GM19468 (cell line): ENCODE data around the gene ACKR1.
A peak's percentile ranks its signal among the peaks of the same experiment; 100 is the strongest.

ENCODE experiments used
- ATAC-seq: cut with Tn5 transposase; IDR thresholded peaks from one replicate; pipeline ENCODE4 v1.9.1; 2021; ENCODE audit warnings: mild to moderate bottlenecking, moderate library complexity, moderate number of reproducible peaks; ENCODE audit not compliant: unreplicated experiment; ENCODE audit errors: extremely low read depth

ACKR1 gene

DNA sequence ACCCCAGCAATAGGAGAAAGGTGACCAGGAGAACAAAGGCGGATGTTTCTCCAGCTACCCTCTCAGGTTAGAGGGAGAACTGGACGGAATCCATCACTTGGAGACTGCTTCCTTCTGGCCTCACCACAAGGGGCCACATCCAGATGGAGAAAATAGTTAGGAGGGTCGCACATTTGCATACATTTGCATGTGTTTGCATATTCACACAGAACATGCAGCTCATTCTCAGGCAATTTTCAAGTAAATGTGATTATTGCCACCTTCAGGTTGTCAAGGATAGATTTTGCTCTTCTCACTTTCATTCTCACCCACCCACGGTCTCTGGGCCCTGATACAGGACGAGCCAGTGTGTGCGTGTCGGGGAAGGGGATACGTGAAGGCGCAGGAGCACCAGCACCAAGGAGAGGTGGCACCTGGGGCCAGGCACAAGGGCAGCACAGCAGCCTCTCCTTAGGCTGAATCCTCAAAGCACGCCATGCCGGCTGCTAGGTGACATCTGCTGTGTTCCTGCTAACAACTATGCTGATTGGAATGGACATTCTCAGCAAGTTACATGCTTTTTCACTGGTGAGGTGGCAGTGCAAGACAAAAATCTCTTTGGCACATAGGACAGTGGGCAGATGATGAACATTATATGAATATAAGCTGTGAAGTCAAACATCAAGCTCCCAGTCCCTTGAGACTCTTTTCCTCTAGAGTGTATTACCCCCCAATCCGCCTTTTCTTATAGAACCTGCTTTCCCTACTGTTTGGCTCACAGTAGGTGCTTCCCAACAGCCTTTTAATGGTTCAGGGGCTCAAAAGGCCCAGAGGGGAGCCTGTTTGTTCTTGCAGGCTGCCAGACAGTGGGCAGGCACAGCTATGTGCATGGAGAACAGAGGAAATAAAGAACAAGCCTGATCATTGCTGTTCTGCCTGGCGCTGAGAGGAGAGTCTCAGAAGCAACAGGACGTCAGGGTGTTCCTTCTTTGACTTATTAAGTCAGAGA is 14.3 kb downstream of the ACKR1 start:
- no peak for ATAC-seq

DNA sequence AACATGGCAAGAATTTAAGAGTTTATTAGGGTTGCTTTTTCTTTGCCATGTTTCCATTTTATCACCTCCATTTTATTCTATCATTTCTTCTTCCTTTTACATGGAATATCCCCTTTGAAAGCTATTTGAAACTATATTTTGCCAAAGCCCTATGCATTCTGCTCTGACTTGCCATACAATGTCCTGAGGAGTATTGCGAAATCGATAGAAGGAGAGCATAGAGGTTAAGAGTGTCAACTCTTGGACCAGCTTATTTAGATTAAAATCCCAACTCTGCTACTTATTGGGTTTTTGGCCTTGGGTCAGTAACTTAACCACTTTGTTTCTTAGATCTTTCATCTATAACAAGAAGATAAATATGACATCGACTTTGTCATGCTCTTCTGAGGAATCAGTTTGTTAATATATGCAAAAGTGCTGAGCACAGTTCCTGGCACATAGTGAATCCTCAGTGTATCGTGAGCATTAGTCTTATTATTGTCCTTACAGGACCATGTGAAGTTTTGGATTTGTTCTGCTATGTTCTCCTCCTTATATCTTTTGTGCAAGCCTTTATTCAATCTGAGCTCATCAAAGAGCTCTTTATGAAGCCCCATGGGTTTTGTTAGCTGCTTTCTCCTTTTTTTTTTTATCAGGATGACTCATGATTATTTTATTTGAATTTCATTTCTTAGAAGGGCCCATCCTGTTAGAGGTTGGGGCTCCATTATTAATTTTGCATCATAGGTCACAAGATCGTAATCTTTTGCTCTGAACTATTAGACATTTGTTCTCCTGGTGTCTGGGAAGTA is 17.6 kb downstream of the ACKR1 start:
- ATAC-seq, result no peak

DNA sequence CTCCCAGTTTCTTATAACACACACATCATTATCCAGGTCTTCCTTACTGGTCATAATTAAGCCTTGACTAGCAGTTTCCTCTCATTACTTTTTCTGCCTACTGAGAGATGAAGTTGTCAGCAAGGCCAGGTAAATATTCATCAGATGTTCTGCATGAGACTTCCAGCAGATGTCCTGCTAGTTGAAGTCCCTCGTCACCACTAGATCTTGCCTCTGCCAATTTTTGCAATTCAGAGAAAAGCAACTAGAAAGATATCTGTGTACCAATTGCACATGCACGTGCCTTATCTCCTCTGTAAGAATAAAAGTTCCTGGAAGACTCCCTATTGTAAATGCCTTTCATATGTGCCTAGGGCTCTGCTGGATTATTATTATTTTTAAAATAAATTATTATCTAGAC is 18.3 kb downstream of the ACKR1 start:
- no peak for ATAC-seq

DNA sequence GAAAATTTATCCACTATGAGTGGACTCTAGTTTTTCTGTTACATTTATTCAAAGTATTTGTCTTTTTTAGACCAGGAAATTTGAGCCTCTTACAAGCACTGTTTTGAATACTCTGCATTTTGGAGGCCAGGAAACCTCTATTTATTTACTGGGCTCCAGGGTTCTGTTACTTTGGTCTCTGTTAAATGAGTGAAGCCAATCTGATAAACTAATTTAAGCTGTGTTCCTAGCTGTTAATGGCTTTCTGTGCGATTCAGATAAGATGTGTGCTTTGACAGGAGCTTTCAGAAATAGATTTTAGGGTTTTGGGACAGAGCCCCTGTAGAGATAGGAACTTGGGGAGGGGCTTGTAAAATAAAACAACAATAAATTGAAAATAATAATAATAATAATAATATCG is 23.9 kb downstream of the ACKR1 start:
- ATAC-seq, result no peak

DNA sequence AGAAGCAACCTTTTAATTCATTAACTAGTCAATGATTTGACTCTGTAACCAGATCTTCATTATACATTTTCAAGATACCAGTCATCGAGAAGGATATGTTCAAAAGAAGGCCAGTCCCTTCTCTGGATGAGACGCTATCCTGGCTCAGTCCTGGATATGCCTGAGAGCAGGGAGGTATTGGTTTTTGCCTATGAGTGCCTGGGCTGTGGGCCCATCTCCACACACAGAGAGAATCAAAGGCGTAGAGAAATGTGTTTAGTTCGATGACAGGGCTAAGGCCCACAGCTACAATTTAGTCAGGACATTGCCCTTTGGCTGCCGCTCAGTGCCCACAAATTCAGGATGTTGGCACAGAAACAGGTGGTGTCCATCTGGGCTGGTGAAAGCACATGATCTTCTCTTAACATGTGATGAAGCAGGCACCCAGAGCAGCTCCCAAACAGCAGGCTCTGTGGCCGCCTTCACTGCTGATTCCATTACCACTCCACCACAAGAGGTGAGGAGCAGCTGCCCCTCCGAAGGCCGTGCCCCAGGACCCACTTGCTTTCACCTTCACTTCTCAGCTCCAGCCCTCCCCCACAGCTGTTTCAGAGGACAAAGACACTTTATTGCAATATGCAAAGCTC is 24.7 kb downstream of the ACKR1 start:
- no peak for ATAC-seq

DNA sequence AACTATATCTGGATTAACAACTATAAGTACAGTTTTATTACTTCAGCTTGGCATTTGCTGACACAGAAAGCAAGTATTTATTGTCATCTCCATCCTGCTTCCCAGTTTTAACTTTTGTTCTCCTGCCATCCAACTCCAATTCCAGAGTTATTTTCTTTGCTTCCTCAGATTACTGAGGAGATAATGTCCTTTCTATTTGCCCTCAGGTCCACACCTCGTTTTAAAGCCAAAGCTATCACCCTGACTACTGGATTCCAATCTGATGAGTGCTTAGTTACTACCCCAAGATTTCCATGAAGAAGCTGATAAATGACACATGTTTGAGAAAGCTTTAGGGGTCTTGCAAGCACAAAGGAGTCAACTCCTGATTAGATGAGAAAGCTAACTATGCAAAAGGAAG is 25.2 kb downstream of the ACKR1 start:
- ATAC-seq, result no peak

DNA sequence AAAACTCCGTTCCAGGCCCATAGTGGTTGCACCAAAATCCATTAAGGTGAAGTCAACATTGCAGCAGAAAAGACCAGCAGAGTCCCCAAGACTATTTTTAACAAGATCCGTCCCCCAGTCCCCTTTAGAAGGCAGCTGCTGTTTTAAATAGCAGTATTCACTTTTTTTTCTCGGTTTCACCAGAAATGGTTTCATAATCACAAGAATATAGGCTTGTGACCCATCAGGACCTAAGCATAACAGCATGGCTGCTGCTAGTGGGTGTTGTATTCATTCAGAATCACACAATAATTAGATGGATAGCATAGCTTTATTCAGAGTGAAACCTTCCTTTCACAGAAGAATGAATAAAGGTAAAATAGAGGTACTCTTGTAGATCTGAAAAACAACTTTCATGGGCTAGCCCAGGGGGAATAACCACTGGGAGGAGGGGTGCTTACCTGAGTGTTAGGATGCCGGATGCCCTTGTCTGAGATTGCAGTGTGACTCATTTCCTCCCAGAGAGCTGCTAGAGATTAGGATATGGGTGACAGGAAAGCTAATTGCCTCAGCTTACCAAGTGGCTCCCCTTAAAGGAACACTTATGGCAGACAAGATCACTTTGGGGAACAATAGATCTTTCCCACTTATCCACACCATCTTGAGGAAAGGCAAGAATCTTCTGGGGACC is 35.0 kb downstream of the ACKR1 start:
- peak; percentile 57 for ATAC-seq

DNA sequence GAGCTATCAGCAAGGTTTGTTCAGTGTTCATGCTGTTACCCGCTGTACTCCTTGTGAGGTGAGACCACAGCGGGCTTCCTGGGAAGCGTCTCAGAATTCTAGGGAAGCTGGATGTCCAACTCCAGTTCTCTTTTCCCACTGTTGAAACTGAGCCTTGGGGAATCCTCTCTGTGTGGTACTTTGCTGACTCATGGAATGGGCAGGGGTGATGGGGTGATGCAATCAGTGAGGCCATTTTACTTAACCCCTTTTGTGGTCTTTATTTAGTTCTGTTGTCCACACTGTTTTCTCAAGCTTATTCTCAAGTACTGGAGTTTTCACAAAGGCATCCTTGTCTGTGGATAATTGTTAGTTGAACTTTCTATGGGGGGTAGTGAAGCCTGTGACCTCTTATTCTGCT is 42.6 kb downstream of the ACKR1 start:
- ATAC-seq, result no peak

DNA sequence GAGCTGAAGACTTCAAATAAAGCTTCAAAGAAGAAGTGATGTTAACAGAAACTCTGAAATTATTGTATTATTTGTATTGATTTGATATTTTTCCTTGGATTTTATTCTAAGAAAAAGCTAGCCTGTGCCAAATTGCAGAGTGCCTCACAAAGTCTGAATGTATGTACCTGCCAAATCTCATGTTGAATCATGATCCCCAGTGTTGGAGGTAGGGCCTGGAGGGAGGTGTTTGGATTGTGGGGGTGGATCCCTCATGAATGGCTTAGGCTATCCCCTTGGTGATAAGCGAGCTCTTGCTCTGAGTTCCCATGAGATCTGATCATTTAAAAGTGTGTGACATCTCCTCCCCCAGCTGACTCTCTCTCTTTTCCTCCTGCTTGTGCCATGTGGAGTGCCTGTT is 43.6 kb downstream of the ACKR1 start:
- no peak for ATAC-seq

DNA sequence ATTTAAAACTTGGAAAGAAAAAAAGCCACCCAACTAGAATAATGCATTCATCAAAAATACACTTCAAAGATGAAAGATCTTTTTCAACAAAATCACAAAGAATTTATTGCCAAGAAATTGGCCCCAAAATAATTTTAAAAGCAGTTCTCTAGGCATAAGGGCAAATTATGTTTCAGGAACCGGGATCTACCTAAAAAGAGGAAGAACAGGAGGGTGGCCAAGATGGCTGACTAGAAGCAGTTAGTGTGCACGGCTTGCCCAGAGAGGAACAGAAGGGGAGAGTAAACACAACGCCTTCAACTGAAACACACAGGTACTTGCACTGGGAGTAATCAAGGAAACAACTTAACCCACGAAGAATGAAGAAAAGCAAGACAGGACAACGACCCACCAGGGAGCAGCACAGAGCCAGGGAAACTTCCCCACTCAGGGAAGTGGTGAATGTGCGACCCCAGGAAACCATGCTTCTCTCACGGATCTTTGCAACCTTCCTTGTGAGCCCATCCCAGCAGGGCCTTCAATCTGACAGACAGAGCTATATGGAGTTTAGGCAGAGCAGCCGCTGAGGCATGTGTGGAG is 46.1 kb downstream of the ACKR1 start:
- no peak for ATAC-seq
